SHP77 (cell line): ENCODE data around the gene TMEM243.
"Not testable (repeated sequence)": the region's sequence is repeated elsewhere in the genome, so short reads cannot be mapped to it uniquely, and the experiment has no call there.

Experiments
- DNase-seq, 2 experiments: peaks; one replicate each; lab custom pipeline; 2025; lab: John Stamatoyannopoulos, UW

TMEM243 gene

DNA sequence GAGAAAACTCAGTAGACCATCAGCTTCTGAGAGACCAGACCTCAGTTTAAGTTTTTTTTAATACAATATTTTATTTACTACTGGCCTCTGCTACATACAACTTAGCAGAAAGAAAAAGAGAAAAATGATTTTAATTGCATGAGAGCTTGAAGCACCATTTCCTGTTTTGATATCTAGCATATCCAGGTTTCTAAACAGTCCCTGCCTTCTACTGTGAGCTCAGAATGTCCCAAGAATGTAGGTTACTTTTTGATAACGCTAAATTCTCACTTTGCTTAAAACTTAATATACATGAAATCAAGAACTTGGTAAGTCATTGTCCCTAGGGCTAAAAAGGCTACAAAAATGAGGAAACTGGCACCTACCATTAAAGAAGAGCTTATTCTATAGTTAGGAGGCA lies 7.0 kb downstream of the TMEM243 start:
- no peak for DNase-seq

DNA sequence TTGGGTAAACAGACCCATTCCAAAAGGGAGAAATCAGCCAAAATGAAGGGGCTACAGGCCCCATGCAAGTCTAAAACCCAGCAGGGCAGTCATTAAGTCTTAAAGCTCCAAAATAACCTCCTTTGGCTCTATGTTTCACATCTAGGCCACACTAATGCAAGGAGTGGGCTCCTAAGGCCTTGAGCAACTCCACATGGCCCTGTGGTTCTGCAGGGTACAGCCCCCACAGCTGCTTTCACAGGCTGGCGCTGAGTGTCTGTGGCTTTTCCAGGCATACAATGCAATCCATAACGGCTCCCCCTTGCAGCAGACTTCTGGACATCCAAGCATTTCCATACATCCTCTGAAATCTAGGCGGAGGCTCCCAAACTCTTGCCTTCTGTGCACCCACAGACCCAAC lies 9.0 kb downstream of the TMEM243 start:
- no peak for DNase-seq

DNA sequence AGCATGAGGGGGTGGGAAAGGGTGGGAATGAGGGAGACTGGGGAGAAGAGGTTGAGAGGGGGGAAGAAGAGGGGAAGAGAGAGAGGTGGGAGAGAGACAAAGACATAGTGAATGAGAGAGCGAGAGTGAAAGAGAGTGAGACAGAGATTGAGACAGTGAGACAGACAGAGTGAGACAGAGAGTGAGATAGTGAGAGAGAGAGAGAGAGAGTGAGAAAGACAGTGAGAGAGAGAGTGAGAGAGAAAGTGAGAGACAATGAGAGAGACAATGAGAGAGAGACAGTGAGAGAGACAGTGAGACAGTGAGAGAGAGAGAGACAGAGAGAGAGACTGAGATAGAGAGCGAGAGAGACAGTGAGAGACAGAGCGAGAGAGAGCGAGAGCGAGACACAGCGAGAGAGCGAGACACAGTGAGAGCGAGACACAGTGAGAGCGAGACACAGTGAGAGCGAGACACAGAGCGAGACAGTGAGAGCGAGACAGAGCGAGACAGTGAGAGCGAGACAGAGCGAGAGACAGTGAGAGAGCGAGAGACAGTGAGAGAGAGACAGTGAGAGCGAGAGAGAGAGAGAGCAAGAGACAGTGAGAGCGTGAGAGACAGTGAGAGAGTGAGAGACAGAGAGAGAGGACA lies 10.1 kb downstream of the TMEM243 start:
- no peak for DNase-seq

DNA sequence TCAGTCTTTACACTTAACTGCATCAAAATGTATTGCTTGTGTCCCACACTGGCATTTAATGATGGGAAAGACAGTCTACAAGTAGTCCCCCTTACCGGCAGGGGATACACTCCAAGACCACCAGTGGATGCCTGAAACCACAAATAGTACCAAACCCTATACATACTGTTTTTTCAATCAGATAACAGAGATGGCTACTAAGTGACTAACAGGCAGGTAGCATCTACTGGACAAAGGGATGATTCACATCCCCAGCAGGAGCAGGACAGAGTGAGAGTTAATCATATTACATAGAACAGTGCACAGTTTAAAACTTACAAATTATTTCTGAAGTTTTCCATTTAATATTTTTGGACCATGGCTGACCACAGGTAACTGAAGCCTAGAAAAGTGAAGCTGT lies 13.2 kb downstream of the TMEM243 start:
- DNase-seq = no peak

DNA sequence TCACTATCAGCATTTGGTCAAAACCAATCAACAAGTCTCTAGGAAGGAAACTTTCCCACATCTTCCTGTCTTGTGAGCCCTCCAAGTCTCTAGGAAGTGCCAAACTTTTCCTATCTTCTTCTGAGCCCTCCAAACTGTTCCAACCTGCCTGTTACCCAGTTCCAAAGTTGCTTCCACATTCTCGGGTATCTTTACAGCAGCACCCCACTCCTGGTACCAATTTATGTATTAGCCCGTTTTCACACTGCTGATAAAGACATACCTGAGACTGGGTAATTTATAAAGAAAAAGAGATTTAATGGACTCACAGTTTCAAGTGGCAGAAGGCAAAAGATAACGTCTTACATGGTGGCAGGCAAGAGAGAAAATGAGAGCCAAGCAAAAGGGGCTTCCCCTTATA lies 13.8 kb downstream of the TMEM243 start:
- not testable (repeated sequence) for DNase-seq

DNA sequence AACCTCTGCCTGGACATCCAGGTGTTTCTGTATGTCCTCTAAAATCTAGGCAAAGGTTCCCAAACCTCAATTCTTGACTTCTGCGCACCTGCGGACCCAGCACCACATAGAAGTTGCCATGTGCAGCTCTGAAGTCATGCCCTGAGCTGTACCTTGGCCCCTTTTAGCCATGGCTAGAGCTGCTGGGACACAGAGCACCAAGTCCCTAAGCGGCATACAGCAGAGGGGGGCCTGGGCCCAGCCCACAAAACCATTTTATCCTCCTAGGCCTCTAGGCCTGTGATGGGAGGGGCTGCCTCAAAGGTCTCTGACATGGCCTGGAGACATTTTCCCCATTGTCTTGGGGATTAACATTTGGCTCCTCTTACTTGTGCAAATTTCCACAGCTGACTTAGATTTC lies 14.6 kb downstream of the TMEM243 start:
- DNase-seq = no peak

DNA sequence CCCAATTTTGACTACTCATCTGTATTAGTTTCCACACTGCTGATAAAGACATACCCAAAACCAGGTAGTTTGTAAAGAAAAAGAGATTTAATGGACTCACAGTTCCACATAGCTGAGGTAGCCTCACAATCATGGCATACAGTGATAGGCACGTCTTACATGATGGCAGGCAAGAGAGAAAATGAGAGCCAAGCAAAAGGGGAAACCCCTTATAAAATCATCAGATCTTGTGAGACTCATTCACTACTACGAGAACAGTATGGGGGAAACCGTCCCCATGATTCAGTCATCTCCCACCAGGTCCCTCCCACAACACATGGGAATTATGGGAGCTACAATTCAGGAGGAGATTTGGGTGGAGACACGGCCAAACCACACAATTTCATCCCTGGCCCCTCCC lies 15.6 kb downstream of the TMEM243 start:
- DNase-seq = not testable (repeated sequence)

DNA sequence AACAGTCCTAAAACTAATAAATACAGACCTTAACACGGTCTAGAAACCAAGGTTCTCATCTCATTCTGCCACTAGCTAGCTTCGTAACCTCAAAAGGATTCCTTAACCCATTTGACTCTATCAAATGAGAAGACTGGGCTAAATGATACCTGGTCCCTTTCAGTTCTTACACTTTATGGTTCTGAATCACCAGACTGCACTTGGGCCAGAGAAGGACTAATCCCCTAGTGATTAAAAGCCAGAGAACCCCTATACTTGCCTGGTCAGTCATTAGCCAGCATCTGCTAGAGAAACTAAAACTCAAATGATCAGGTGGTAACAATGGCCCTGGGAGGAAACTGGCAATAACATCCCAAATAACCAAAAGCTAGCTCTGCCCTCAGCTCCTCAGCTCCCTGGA lies 16.8 kb downstream of the TMEM243 start:
- no peak for DNase-seq

DNA sequence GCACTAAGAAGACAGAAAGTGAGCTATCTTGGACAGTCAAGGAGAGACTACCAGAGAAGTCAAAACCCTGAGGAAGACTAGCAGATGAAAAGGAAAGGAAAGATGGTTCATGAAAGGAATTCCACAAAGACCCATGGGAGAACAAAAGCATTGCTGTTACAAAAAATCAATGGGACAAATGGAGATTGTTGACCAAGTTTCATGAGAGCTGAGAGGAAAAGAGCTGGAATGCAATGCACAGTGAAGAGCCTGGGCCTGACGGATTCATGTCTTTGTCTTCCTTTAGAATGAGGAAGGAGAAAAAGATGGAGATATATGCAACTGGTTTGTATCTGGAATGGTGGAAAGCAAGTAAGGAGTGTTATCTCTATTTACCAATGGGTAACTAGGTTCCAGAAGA lies 17.3 kb downstream of the TMEM243 start:
- DNase-seq = no peak

DNA sequence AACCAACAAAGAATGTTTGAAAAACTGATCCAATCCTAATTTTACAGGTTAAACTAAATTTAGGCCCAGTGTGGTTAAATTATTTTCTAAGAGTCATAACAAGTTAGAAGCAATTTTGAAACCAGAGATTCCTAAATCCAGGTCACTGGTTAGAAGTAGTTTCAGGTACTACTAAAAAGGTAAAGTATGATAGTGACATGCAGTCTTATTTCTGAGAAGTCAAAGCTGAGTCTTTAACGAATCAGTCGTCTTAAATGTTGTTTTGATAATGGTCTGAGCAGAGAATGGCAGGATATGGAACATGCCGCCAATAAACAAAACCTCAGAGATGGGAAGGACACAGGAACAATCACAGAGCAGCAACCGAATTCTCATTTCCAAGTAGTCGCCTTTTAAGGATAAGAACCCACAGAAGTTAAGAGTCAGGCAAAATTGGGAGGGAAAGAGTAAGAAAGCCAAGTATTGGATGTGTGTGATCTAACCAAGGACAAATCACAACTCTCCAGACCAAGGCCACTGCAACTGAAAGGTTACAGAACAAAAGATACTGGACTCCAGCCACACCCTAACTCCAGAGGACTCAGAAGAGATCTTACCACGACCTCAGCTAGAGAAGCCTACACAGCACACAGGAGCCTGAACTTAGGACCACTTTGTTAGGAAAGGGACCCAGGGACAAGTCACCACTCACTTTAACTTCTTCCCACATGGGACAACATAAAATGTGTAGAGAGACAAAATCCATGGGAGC lies 19.7 kb downstream of the TMEM243 start:
- no peak for DNase-seq

DNA sequence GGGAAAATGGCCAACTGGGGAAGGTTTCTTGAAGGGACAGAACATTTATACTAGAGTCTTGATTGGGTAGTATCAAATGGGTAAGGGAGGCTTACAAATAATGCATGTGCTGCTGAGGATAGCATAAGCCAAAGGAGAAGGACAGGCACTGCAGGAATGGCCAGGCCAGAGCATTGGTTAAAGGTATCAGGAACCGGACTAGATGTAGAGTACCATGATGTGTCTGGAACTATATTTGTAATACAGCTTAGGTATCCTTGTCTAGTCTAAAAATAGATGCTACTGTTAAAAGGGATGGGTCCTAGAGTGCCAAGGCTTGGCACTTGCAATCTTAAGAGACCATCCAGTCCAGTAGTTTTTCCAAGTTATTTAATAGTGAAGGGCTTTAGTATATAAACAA lies 20.3 kb downstream of the TMEM243 start:
- DNase-seq = no peak

DNA sequence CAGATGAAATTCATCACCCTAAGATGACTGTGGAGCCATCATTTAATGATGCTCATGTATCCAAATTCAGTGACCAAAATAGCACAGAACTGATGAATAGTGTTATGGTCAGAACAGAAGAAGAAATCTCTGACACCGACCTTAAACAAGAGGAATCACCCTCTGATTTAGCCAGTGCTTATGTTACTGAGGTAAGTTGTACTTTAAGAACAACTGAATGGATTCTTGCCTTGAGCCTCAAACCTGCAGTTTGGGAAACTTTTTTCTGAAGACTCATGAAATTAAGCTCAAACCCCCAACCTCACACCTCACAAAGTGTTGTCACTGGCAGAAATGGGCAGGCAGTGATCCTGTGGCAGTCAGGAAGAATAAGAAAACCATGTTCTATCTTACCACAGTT lies 25.6 kb downstream of the TMEM243 start:
- DNase-seq = no peak

DNA sequence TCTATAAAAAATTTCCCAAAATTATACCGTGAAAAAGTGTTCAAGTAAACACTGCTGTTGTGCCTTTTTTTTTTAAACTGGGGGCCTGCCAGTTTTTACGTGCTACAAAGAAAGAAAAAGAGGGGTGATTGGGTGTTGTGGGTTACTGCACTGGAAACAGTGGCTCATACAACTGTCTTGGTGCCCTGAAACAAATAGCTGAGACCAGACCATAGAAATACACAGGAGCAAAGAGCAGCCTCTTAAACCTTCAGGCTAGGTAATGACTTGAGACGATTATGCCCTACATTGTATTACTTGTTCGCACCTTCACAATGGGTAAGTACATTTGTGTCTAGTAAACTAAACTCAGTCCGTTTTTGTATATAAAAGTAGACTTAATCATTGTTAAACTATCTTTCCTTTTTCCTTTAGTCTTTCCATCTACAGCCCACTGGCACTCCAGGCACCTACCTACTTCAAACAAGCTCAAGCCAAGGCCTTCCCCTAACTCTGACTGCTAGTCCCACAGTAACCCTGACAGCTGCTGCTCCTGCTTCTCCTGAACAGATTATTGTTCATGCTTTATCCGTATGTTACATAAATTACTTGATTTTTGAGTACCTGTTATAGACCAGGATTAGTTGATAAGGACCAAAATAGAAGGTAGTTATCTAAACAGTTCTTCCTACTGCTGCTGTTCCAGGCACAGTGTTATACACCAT lies 26.6 kb downstream of the TMEM243 start:
- no peak for DNase-seq

DNA sequence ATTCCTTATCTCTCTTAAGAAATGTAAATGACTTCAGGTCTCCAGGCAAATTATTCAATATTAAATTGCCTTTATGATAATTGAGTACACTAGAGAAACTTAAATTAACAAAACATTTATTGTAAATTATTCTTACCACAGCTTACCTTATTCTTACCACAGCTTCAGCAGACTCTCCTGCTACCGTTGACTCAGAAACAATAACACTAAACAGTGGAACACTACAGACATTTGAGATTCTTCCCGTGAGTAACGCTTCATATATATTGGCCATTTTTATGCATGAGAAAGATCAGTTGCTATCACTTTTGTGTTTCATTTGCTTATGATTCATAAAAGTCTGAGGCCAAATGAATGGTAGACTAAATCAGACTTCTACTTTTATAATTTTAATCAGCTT lies 28.7 kb downstream of the TMEM243 start:
- DNase-seq = no peak

DNA sequence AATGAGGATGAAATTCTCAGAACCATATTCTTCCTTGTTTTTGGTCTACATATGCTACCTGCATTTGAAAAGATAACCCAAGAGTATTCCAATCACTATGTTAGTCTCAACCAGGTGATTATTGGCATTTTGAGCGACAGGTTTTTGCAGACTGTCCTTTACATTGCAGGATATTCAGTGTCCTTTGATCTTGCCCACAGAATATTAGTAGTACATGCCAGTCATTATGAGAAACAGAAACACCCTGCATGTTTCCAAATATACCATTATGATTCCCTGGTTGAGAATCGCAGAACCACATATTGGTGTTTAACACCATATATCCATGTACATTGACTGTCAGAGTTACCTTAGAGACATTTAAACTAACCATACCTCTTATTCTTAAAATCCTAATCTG lies 30.6 kb downstream of the TMEM243 start:
- DNase-seq = no peak

DNA sequence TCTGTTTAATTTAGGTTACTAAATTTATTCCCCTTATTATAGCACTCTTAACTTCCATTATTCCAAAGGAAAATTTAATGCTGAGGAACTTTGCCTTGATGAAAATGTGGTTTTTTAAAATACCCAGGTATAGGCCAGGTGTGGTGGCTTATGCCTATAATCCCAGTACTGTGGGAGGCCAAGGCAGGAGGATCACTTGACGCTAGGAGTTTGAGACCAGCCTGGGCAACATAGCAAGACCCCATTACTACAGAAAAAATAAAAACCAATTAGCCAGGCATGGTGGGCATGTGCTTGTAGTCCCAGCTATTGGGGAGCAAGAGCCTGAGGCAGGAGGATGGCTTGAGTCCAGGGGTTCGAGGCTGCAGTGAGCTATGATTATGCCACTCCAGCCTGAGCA lies 32.4 kb downstream of the TMEM243 start:
- no peak for DNase-seq

DNA sequence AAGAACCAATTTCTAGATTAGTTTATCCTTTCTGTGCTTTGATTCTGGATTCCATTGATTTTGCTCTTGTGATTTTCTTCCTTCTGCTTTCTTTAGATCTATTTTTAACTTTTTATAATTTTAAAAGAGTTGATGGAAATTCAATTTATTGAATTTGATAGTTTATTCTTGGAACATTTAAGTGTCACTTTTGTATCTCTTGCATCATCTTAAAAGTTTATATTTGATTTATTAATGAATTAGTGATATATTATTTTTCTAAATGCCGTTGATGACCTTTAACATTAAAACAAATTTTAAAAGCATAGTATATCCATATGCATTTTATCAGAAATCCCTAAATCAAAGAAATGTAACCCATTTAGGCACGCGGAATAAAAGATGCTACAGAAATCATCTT lies 40.4 kb downstream of the TMEM243 start:
- DNase-seq = no peak

DNA sequence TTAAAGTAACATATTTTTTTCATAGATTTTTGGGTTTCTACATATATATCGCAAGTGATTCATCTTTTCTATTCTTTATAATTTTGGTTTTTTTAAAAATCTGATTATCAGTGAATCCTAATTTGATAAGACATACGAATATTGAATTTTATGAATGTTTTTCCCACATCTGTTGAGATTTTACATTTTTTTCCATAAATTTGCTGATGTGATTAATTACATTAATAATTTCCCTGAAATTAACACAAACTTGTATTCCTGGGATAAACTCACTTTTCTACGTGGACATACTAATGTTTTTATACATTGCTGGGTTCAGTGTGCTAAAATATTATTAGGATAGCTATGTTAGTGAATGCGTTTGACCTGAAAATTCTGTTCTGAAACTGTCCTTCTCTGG lies 41.2 kb downstream of the TMEM243 start:
- no peak for DNase-seq

DNA sequence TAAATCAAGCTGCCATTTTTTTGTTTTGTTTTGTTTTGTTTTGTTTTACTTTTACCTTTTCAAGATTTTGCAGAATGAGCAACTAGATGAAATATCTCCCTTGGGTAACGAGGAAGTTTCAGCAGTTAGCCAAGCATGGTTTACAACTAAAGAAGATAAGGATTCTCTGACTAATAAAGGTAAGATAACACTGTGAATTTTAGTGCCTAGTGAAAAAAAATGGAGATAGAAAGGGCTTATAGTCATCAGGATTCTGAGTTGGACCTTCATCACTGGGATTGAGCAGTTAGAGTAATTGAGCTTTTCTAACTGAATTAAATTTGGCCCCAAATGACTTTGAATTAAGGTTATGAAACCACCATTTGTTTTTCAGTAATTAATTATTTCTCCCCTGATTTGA lies 46.1 kb downstream of the TMEM243 start:
- DNase-seq = no peak

DNA sequence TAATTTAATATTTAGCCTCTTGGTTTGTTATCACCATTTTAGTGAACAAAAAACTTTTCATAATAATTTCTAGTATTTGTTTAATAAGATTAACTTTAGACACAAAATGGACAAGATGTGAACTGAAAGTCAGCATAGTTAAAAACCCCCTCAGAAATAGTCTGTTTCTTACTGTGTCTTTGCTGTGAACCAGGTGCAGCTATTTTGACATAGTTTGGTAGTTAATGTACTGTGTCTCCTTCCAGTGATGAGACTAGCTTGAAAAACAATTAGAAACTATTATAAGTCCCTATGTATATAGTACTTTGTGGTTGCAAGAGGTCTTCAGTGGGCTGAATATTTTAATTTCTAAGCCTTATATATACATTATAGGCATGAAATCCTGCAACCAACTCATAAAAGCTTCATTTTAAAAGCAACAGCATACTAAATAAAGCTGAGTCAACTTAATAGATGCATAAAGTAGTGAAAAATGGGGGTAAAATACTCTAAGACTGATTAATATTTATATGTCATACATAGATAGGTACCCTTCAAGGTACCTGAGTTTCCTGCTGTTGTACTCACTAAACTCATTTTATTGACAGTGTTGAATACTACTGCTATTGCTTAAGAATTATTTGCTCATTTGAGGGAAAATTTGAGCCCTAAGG lies 48.1 kb downstream of the TMEM243 start:
- DNase-seq = no peak

DNA sequence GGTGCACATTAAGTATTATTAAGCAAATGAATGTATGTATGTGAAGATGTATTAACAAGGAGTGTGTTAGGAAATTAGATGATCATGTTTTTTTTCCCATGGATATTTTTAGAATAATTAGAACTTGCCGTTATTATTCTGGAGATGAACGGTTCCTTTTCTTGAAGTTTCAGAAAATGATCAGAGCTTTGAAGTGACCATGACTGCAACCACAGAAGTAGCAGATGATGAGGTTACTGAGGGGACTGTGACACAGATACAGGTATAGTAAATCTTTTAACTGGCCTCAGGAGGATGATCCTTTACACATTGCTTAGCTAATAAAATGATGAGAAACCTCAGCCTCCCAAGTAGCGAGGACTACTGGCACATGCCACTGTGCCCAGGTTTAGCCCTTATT lies 48.7 kb downstream of the TMEM243 start:
- DNase-seq = no peak

DNA sequence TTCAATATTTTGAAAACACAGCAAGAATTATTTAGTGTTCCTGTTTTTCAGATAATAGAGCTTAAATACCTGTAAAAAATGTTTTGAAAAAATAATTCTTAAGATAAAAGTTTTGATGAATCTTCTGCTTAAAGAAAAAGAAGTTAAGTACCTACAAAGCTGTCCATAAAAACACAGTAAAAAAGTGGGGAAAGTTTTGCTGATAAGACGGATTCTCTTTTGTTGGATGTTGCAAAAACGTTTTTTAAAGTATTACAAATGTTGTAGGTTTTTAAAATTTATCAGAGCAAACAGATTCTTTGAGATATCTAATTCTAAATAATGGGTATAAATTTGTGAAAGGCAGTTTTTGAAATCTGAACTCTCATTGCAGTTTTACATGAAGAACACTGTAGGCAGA lies 55.1 kb downstream of the TMEM243 start:
- no peak for DNase-seq

DNA sequence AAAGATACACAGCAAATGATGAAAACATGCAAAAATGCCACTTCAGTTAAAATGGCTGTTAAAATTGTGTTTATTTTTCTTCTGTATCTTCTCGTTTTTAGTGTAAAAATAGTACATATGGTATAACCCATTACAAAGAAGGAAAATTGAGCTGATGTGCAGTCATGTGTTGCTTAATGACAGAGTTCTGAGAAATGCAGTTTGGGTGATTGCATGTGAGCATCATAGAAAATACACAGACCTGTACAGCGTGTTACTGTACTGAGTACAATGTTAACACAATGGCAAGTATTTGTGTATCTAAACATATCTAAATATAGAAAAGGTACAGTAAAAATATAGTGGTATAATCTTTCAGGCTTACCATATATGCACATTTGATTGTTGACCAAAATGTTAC lies 60.0 kb downstream of the TMEM243 start:
- DNase-seq = no peak
